HEK293 (cell line): ENCODE results near the gene CREB5.

Experiments
- CTCF ChIA-PET: fragments of 350-600 bp; formaldehyde crosslinking; extraction: SDS; loops from one replicate; lab custom pipeline; 2021; ENCODE audit warnings: antibody characterized with exemption; lab: Yijun Ruan, JAX
- POLR2A ChIA-PET: fragments of 300-600 bp; formaldehyde crosslinking; extraction: SDS; loops from one replicate; lab custom pipeline; 2020; ENCODE audit warnings: antibody characterized with exemption, inconsistent platforms; lab: Yijun Ruan, JAX
- H3K27ac ChIP-seq: fragments of 200-500 bp; sonication (Bioruptor generic); 2 replicates; pipeline ENCODE4 v1.5.1; 2014; ENCODE audit warnings: low read depth, low read length, control low read depth, inconsistent platforms; ENCODE audit errors: extremely low read depth
- H3K36me3 ChIP-seq, 2 experiments: fragments of 200-500 bp in 1 of 2; sonication (Bioruptor generic) in 1 of 2; 1 replicate in 1 of 2; 2 replicates in 1 of 2; pipeline ENCODE4 v1.5.1; 2014 to 2017; ENCODE audit warnings: inconsistent platforms in 2 of 2, low read length in 2 of 2; ENCODE audit not compliant: control insufficient read depth in 2 of 2, insufficient read depth in 1 of 2
- H3K4me1 ChIP-seq: fragments of 200-500 bp; sonication (Bioruptor generic); 2 replicates; pipeline ENCODE4 v1.5.1; 2014; ENCODE audit warnings: mild to moderate bottlenecking, low read length, inconsistent platforms; ENCODE audit not compliant: control insufficient read depth, insufficient read depth
- H3K4me3 ChIP-seq: 2 replicates; pipeline ENCODE4 v1.5.1; 2011; ENCODE audit warnings: low read depth, mild to moderate bottlenecking, control low read depth, low read length, moderate library complexity
- H3K9me3 ChIP-seq: fragments of 200-500 bp; sonication (Bioruptor generic); 2 replicates; pipeline ENCODE4 v1.5.1; 2014; ENCODE audit warnings: low read depth, low read length, inconsistent platforms; ENCODE audit not compliant: control insufficient read depth, insufficient read depth
- FEZF1 ChIP-seq: fragments of 450-650 bp; formaldehyde crosslinking; IDR thresholded peaks from 2 replicates; pipeline ENCODE4 v1.5.1; 2016; ENCODE audit warnings: missing biosample characterization, missing genetic modification characterization
- GLI4 ChIP-seq: fragments of 450-650 bp; formaldehyde crosslinking; IDR thresholded peaks from 2 replicates; pipeline ENCODE4 v1.5.1; 2016; ENCODE audit warnings: missing biosample characterization, missing genetic modification characterization
- GLIS2 ChIP-seq: fragments of 450-650 bp; formaldehyde crosslinking; IDR thresholded peaks from 2 replicates; pipeline ENCODE4 v1.5.1; 2016; ENCODE audit warnings: missing biosample characterization, missing genetic modification characterization
- KLF1 ChIP-seq: fragments of 450-650 bp; formaldehyde crosslinking; IDR thresholded peaks from 2 replicates; pipeline ENCODE4 v1.5.1; 2016; ENCODE audit warnings: missing biosample characterization, missing genetic modification characterization
- KLF16 ChIP-seq: fragments of 450-650 bp; formaldehyde crosslinking; IDR thresholded peaks from 2 replicates; pipeline ENCODE4 v1.5.1; 2017; ENCODE audit warnings: missing biosample characterization, missing genetic modification characterization
- SP7 ChIP-seq: fragments of 450-650 bp; formaldehyde crosslinking; IDR thresholded peaks from 2 replicates; pipeline ENCODE4 v1.5.1; 2016; ENCODE audit warnings: missing biosample characterization, missing genetic modification characterization
- ZEB2 ChIP-seq: fragments of 450-650 bp; formaldehyde crosslinking; IDR thresholded peaks from 2 replicates; pipeline ENCODE4 v1.5.1; 2016; ENCODE audit warnings: missing biosample characterization, missing genetic modification characterization
- ZFHX2 ChIP-seq: fragments of 450-650 bp; formaldehyde crosslinking; conservative IDR thresholded peaks from 2 replicates; pipeline ENCODE4 v1.5.1; 2016; ENCODE audit warnings: missing biosample characterization, missing genetic modification characterization
- ZNF112 ChIP-seq: fragments of 450-650 bp; formaldehyde crosslinking; IDR thresholded peaks from 2 replicates; pipeline ENCODE4 v1.5.0; 2017; ENCODE audit warnings: missing biosample characterization, missing genetic modification characterization
- ZNF132 ChIP-seq: fragments of 450-650 bp; formaldehyde crosslinking; IDR thresholded peaks from 2 replicates; pipeline ENCODE4 v1.5.1; 2017; ENCODE audit warnings: missing biosample characterization, missing genetic modification characterization, borderline replicate concordance
- ZNF18 ChIP-seq: fragments of 450-650 bp; formaldehyde crosslinking; IDR thresholded peaks from 2 replicates; pipeline ENCODE4 v1.5.1; 2016; ENCODE audit warnings: missing biosample characterization, missing genetic modification characterization
- ZNF239 ChIP-seq: fragments of 450-650 bp; formaldehyde crosslinking; IDR thresholded peaks from 2 replicates; pipeline ENCODE4 v1.5.1; 2016; ENCODE audit warnings: missing biosample characterization, missing genetic modification characterization
- ZNF266 ChIP-seq: fragments of 450-650 bp; formaldehyde crosslinking; IDR thresholded peaks from 2 replicates; pipeline ENCODE4 v1.5.1; 2016; ENCODE audit warnings: missing biosample characterization, missing genetic modification characterization, low read depth
- ZNF335 ChIP-seq: fragments of 450-650 bp; formaldehyde crosslinking; conservative IDR thresholded peaks from 2 replicates; pipeline ENCODE4 v1.5.1; 2016; ENCODE audit warnings: missing biosample characterization, missing genetic modification characterization
- ZNF366 ChIP-seq: fragments of 450-650 bp; formaldehyde crosslinking; conservative IDR thresholded peaks from 2 replicates; pipeline ENCODE4 v1.5.1; 2016; ENCODE audit warnings: missing biosample characterization, missing genetic modification characterization
- ZNF391 ChIP-seq: fragments of 450-650 bp; formaldehyde crosslinking; IDR thresholded peaks from 2 replicates; pipeline ENCODE4 v1.5.1; 2016; ENCODE audit warnings: low read depth, missing biosample characterization, missing genetic modification characterization, borderline replicate concordance
- ZNF426 ChIP-seq: fragments of 450-650 bp; formaldehyde crosslinking; IDR thresholded peaks from 2 replicates; pipeline ENCODE4 v1.5.1; 2017; ENCODE audit warnings: missing biosample characterization, missing genetic modification characterization, mild to moderate bottlenecking, inconsistent platforms, moderate library complexity
- ZNF473 ChIP-seq: fragments of 450-650 bp; formaldehyde crosslinking; IDR thresholded peaks from 2 replicates; pipeline ENCODE4 v1.5.1; 2017; ENCODE audit warnings: missing biosample characterization, missing genetic modification characterization
- ZNF558 ChIP-seq: fragments of 450-650 bp; formaldehyde crosslinking; IDR thresholded peaks from 2 replicates; pipeline ENCODE4 v1.5.1; 2016; ENCODE audit warnings: missing biosample characterization, missing genetic modification characterization
- ZNF571 ChIP-seq: fragments of 450-650 bp; formaldehyde crosslinking; IDR thresholded peaks from 2 replicates; pipeline ENCODE4 v1.5.0; 2017; ENCODE audit warnings: missing biosample characterization, missing genetic modification characterization
- ZNF600 ChIP-seq: fragments of 450-650 bp; formaldehyde crosslinking; IDR thresholded peaks from 2 replicates; pipeline ENCODE4 v1.5.1; 2016; ENCODE audit warnings: missing biosample characterization, missing genetic modification characterization
- ZNF658 ChIP-seq: fragments of 450-650 bp; formaldehyde crosslinking; IDR thresholded peaks from 2 replicates; pipeline ENCODE4; 2016; ENCODE audit warnings: missing biosample characterization, missing genetic modification characterization
- ZNF76 ChIP-seq: fragments of 450-650 bp; formaldehyde crosslinking; IDR thresholded peaks from 2 replicates; pipeline ENCODE4; 2016; ENCODE audit warnings: low read depth, missing biosample characterization, missing genetic modification characterization, borderline replicate concordance
- TF ChIP-seq, protein P1 (sequence below): fragments of 450-650 bp; formaldehyde crosslinking; IDR thresholded peaks from 2 replicates; pipeline ENCODE4 v1.5.1; 2017; ENCODE audit warnings: missing biosample characterization, missing genetic modification characterization
- TF ChIP-seq, protein P2 (sequence below): fragments of 450-650 bp; formaldehyde crosslinking; IDR thresholded peaks from 2 replicates; pipeline ENCODE4 v1.5.1; 2016; ENCODE audit warnings: missing biosample characterization, missing genetic modification characterization
- TF ChIP-seq, protein P3 (sequence below): fragments of 450-650 bp; formaldehyde crosslinking; IDR thresholded peaks from 2 replicates; pipeline ENCODE4 v1.5.1; 2016; ENCODE audit warnings: missing biosample characterization, missing genetic modification characterization
- TF ChIP-seq, protein P4 (sequence below): fragments of 450-650 bp; IDR thresholded peaks from 2 replicates; pipeline ENCODE4 v1.5.1; 2018; ENCODE audit warnings: missing biosample characterization, missing genetic modification characterization

The CREB5 gene

DNA sequence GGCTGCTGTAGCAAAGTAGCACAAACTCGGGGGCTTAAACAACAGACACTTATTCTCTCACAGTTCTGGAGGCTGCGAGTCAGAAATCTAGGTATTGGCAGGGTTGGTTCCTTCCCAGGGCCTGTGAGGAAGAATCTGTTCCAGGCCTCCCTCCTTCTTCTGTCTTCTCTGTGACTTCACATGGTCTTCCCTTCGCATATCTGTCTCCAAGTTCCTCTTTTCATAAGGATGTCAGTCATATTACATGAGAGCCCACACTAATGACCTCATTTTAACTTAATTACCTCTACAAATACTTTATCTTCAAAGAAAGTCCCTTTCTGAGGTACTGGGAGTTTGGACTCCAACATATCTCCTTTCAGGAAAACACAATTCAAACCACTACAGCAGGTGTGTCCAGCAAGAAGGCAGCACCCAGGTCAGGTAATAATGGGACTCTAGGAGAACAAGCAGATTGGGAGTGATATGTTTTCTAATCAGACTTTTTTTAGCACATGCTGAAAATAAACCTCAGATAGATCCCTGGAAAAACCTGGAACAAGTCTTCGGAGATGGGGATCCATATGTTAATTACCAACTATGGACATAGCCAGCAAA is 11.7 kb downstream of the CREB5 start (continued):
- TF ChIP-seq, protein P1, sequence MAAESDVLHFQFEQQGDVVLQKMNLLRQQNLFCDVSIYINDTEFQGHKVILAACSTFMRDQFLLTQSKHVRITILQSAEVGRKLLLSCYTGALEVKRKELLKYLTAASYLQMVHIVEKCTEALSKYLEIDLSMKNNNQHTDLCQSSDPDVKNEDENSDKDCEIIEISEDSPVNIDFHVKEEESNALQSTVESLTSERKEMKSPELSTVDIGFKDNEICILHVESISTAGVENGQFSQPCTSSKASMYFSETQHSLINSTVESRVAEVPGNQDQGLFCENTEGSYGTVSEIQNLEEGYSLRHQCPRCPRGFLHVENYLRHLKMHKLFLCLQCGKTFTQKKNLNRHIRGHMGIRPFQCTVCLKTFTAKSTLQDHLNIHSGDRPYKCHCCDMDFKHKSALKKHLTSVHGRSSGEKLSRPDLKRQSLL, result no peak
- TF ChIP-seq GLIS2 (tag by site-specific recombination) (no peak), ZEB2 (tag by site-specific recombination) (no peak), ZNF473 (no peak), ZNF76 (tag by site-specific recombination) (no peak)

DNA sequence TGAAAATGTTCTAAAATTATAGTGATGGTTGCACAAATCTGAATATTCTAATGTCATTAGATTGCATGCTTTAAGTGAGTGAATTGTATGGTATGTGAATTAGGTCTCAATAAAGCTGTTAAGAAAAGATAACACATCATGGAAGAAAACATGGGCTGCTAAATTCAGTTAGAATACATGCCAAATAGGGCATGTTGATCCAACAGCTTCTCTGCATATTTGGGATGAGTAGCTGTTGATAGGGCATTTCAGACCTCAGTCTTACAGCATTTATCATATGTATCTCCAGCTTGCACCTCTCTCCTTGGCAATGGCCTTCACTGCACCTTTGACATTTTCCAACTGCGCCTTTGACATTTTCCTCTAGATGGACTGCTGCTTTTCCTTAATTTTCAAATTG is 13.2 kb downstream of the CREB5 start:
- Histone ChIP-seq H3K4me1 (peaks cover 5% of the 10 kb centered on the region; the same call in 1 of the 2 replicates), H3K9me3 (no peaks in the 10 kb centered on the region), H3K4me3 (no peak overlapping the region), H3K36me3 (no peaks in the 10 kb centered on the region), H3K27ac (no peak overlapping the region)
- no peak for TF ChIP-seq ZNF571 (tag by site-specific recombination)
- TF ChIP-seq ZNF558, result no peak
- TF ChIP-seq ZNF366 (tag by site-specific recombination), result no peak
- TF ChIP-seq ZNF239 (tag by site-specific recombination), result no peak
- no peak for TF ChIP-seq ZFHX2
- no peak for TF ChIP-seq ZNF600
- TF ChIP-seq, protein P2, sequence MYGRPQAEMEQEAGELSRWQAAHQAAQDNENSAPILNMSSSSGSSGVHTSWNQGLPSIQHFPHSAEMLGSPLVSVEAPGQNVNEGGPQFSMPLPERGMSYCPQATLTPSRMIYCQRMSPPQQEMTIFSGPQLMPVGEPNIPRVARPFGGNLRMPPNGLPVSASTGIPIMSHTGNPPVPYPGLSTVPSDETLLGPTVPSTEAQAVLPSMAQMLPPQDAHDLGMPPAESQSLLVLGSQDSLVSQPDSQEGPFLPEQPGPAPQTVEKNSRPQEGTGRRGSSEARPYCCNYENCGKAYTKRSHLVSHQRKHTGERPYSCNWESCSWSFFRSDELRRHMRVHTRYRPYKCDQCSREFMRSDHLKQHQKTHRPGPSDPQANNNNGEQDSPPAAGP (tag by site-specific recombination), result no peak
- no peak for TF ChIP-seq GLI4 (tag by site-specific recombination)
- no peak for TF ChIP-seq ZNF426 (tag by site-specific recombination)
- TF ChIP-seq, protein P3, sequence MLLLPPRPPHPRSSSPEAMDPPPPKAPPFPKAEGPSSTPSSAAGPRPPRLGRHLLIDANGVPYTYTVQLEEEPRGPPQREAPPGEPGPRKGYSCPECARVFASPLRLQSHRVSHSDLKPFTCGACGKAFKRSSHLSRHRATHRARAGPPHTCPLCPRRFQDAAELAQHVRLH (tag by site-specific recombination), result no peak
- POLR2A ChIA-PET, result no interaction called here
- CTCF ChIA-PET, result interaction anchor here (0.6 kb wide), 1 partner anchor 15 kb away, joined by 5 read pairs; no protein-coding TSS in a partner anchor

DNA sequence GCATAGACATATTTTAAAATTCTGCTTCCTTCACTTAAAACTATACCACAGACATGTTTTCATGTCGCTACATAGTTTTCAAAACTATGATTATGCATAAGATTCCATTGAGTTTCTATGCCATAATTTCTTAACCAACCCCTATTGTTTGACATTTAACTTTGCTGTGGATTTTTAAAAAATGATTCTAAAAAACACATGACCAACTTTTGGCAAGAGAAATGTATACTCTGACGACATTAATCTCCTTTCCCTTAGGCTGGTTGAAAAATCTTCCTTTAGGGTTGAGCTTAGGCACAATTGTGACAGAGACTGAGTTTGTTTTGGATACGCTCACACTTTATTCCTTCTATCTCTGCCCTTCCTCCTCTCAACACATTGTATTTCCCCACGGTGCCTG is 14.9 kb downstream of the CREB5 start:
- Histone ChIP-seq H3K36me3 (no peaks in the 10 kb centered on the region), H3K4me1 (peaks cover 5% of the 10 kb centered on the region; the same call in 1 of the 2 replicates), H3K4me3 (no peak overlapping the region), H3K9me3 (no peaks in the 10 kb centered on the region), H3K27ac (no peak overlapping the region)
- POLR2A ChIA-PET, result interaction anchor here (0.6 kb wide), 1 partner anchor 16 kb away, joined by 3 read pairs; no protein-coding TSS in a partner anchor
- CTCF ChIA-PET, result interaction anchor here (0.8 to 1.4 kb wide), 2 partner anchors 11 to 43 kb away, joined by 3 to 4 read pairs; no protein-coding TSS in a partner anchor
- TF ChIP-seq ZNF266 (tag by site-specific recombination), result no peak
- no peak for TF ChIP-seq KLF16 (tag by site-specific recombination)

GRCh38 chr7:28430616-28431015 is 18.3 kb downstream of the CREB5 start:
- CTCF ChIA-PET, result no interaction called here
- H3K27ac ChIP-seq, result no peak overlapping the region
- POLR2A ChIA-PET, result interaction anchor here (0.9 to 1.2 kb wide), 2 partner anchors 14 to 19 kb away, joined by 3 read pairs; no protein-coding TSS in a partner anchor
- H3K4me3 ChIP-seq, result no peak overlapping the region
- peaks cover 28% of the 10 kb centered on the region for H3K4me1 ChIP-seq
- no peaks in the 10 kb centered on the region for H3K36me3 ChIP-seq
- H3K9me3 ChIP-seq, result no peaks in the 10 kb centered on the region
- no peak for TF ChIP-seq SP7 (tag by site-specific recombination)
- no peak for TF ChIP-seq FEZF1 (tag by site-specific recombination)
- no peak for TF ChIP-seq ZNF391
- TF ChIP-seq ZNF658, result no peak
- no peak for TF ChIP-seq KLF1 (tag by site-specific recombination)
- TF ChIP-seq, protein P4, sequence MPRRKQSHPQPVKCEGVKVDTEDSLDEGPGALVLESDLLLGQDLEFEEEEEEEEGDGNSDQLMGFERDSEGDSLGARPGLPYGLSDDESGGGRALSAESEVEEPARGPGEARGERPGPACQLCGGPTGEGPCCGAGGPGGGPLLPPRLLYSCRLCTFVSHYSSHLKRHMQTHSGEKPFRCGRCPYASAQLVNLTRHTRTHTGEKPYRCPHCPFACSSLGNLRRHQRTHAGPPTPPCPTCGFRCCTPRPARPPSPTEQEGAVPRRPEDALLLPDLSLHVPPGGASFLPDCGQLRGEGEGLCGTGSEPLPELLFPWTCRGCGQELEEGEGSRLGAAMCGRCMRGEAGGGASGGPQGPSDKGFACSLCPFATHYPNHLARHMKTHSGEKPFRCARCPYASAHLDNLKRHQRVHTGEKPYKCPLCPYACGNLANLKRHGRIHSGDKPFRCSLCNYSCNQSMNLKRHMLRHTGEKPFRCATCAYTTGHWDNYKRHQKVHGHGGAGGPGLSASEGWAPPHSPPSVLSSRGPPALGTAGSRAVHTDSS (tag by site-specific recombination), result no peak
- TF ChIP-seq ZNF18, result no peak
- TF ChIP-seq ZNF335 (tag by site-specific recombination), result no peak
- no peak for TF ChIP-seq ZNF132 (tag by site-specific recombination)
- no peak for TF ChIP-seq ZNF112 (tag by site-specific recombination)
